Measurements from ENCODE around the gene CCR6. TPM values are rescaled to one million over a fixed set of nuclear protein-coding genes. Genes with fewer than 3 reads are reported as not detected.

The CCR6 gene
- total and polyA plus RNA-seq, 10 of the 15 experiments (the other 5 are each of a cell fraction or from before 2014, with no cell fraction given), result 2.2 to 7.6 (median 6.7) TPM

DNA sequence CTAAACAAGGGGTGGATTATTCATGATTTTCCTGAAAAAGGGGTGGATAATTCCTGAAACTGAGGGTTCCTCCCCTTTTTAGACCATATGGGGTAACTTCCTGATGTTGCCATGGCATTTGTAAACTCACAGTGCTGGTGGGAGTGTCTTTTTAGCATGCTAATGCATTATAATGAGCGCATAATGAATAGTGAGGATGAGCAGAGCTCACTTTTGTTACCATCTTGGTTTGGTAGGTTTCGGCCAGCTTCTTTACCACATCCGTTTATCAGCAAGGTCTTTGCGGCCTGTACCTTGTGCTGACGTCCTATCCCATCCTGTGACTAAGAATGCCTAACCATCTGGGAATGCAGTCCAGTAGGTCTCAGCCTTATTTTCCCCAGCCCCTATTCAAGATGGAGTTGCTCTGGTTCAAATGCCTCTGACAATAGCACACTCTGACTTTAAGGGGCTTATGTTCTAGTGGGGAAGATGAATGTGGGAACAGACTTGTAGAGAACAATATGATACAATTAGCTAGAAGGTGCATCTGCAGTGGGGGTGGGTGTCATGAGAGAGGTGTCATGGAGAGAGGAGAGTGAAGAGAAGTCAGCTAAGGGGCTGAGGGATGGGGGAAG lies 39.1 kb downstream of the CCR6 start:
- TF ChIP-seq, protein P1, sequence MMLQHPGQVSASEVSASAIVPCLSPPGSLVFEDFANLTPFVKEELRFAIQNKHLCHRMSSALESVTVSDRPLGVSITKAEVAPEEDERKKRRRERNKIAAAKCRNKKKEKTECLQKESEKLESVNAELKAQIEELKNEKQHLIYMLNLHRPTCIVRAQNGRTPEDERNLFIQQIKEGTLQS (IDR thresholded peaks at IDR 0.05; ENCODE audit: borderline replicate concordance, extremely low read depth, low read depth, low read length), result no peak
- TF ChIP-seq RAD21 (IDR thresholded peaks at IDR 0.05; ENCODE audit: insufficient read depth, low read depth, low read length), result no peak
- no peak for TF ChIP-seq ZSCAN29 (IDR thresholded peaks at IDR 0.05)
- no peak for TF ChIP-seq ZNF384 (IDR thresholded peaks at IDR 0.05; ENCODE audit: borderline replicate concordance, low read depth, low read length)
- TF ChIP-seq, protein P2, sequence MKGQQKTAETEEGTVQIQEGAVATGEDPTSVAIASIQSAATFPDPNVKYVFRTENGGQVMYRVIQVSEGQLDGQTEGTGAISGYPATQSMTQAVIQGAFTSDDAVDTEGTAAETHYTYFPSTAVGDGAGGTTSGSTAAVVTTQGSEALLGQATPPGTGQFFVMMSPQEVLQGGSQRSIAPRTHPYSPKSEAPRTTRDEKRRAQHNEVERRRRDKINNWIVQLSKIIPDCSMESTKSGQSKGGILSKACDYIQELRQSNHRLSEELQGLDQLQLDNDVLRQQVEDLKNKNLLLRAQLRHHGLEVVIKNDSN (IDR thresholded peaks at IDR 0.05; ENCODE audit: borderline replicate concordance, extremely low read length, insufficient read depth, low read depth, low read length), result no peak
- no peak for TF ChIP-seq WRNIP1 (IDR thresholded peaks at IDR 0.05; ENCODE audit: borderline replicate concordance, low read depth, low read length)
- no peak for TF ChIP-seq PML (IDR thresholded peaks at IDR 0.05; ENCODE audit: low read length)
- TF ChIP-seq BCL11A (IDR thresholded peaks at IDR 0.05; ENCODE audit: low read depth, low read length), result no peak
- no peak for TF ChIP-seq KDM1A (IDR thresholded peaks at IDR 0.05; ENCODE audit: borderline replicate concordance)
- TF ChIP-seq SMAD5 (IDR thresholded peaks at IDR 0.05; ENCODE audit: low read depth), result no peak
- no peak for TF ChIP-seq ZNF274 (IDR thresholded peaks at IDR 0.05; ENCODE audit: insufficient read depth, insufficient read length)
- TF ChIP-seq E2F8 (IDR thresholded peaks at IDR 0.05; ENCODE audit: low read depth, partially characterized antibody), result no peak
- no peak for TF ChIP-seq MYC (IDR thresholded peaks at IDR 0.05; ENCODE audit: insufficient read depth, insufficient read length, insufficient replicate concordance, low read length, severe bottlenecking)
- TF ChIP-seq HCFC1 (IDR thresholded peaks at IDR 0.05; ENCODE audit: low read length), result no peak
- no peak for TF ChIP-seq DPF2 (IDR thresholded peaks at IDR 0.05)
- TF ChIP-seq NR2C2 (IDR thresholded peaks at IDR 0.05; ENCODE audit: borderline replicate concordance, control insufficient read depth, insufficient read length, low read depth), result no peak
- TF ChIP-seq BCL3 (IDR thresholded peaks at IDR 0.05; ENCODE audit: borderline replicate concordance, insufficient read depth, low read depth, low read length, poor library complexity, severe bottlenecking), result no peak

More for the DNA sequence above, 39.1 kb downstream of the CCR6 start:
- H4K20me1 ChIP-seq (ENCODE audit: control insufficient read depth, insufficient read depth), result no peaks in the 10 kb centered on the region
- intact Hi-C loops (cut with micrococcal nuclease; ENCODE audit: unreplicated experiment), result no loop called here
- ChIA-PET RAD21 (ENCODE audit: unreplicated experiment) (no interaction called here), SMC1A (ENCODE audit: uncharacterized antibody, unreplicated experiment) (interaction anchor here (0.8 to 1.1 kb wide), 2 partner anchors 12 to 128 kb away, joined by 3 to 4 read pairs; no protein-coding TSS in a partner anchor), CTCF (interaction anchor here (0.6 to 3.4 kb wide), 3 partner anchors 21 to 173 kb away, joined by 3 to 11 read pairs (median 6); no protein-coding TSS in a partner anchor), POLR2A (no interaction called here)
- no peaks in the 10 kb centered on the region for H3K27me3 ChIP-seq (replicated peaks in 1 of 2; ENCODE audit: control insufficient read depth in 2 of 2, insufficient read depth in 2 of 2, low read length in 1 of 2)
- no peak overlapping the region for H3K9ac ChIP-seq (ENCODE audit: control insufficient read depth, insufficient read depth, low read length)
- no peak overlapping the region for H2AFZ ChIP-seq (ENCODE audit: control insufficient read depth, low read depth, low read length)
- FAIRE-seq (no peak), ATAC-seq (no peak), DNase-seq (ENCODE audit: low read depth, low spot score) (no peak)
- no peak overlapping the region for H3K4me3 ChIP-seq
- no TSS peak for BruUV-seq (replicated peaks)
- no peak overlapping the region for H3K4me2 ChIP-seq (ENCODE audit: control insufficient read depth, insufficient read depth)
- in situ Hi-C loops (cut with MboI), result no loop called here
- no peaks in the 10 kb centered on the region for H3K79me2 ChIP-seq (ENCODE audit: control insufficient read depth, insufficient read depth, low read length)
- 82% methylated on average over 5 of the region's 5 CpGs for WGBS (ENCODE audit: insufficient coverage, insufficient replicate concordance, low lambda C conversion rate, missing lambda C conversion rate)
- no peaks in the 10 kb centered on the region for H3K4me1 ChIP-seq (ENCODE audit: control insufficient read depth, insufficient read depth, low read length)
- no peak overlapping the region for H3K27ac ChIP-seq (ENCODE audit: control insufficient read depth, insufficient read depth)
- no peaks in the 10 kb centered on the region for H3K36me3 ChIP-seq (ENCODE audit: control insufficient read depth in 2 of 2, insufficient read depth in 2 of 2, low read length in 1 of 2)
- H3K9me3 ChIP-seq (replicated peaks; ENCODE audit: control insufficient read depth, insufficient read depth, low read length), result no peaks in the 10 kb centered on the region

Measured in GM12878 (cell line).